Choroid plexus epithelial cell (primary cell): ENCODE data around the gene NHLRC4.

Experiments used
- DNase-seq: peaks from one replicate; pipeline ENCODE4 v3.0.0-alpha.2; 2010; ENCODE audit warnings: low read depth
- H3K4me3 ChIP-seq: 2 replicates; pipeline ENCODE4 v1.5.1; 2011; ENCODE audit warnings: low read depth, mild to moderate bottlenecking, control low read depth, low read length, moderate library complexity
- TF ChIP-seq, protein P1 (sequence below): conservative IDR thresholded peaks from 2 replicates; pipeline ENCODE4 v1.5.1; 2011; ENCODE audit warnings: low read depth, mild to moderate bottlenecking, control low read depth, inconsistent platforms, low read length, moderate library complexity

The NHLRC4 gene

GRCh38 chr16:578870-579405 lies 12.1 kb downstream of the NHLRC4 start:
- peak overlapping the region; percentile 25 for H3K4me3 ChIP-seq
- DNase-seq = peak; percentile 85
- TF ChIP-seq, protein P1, sequence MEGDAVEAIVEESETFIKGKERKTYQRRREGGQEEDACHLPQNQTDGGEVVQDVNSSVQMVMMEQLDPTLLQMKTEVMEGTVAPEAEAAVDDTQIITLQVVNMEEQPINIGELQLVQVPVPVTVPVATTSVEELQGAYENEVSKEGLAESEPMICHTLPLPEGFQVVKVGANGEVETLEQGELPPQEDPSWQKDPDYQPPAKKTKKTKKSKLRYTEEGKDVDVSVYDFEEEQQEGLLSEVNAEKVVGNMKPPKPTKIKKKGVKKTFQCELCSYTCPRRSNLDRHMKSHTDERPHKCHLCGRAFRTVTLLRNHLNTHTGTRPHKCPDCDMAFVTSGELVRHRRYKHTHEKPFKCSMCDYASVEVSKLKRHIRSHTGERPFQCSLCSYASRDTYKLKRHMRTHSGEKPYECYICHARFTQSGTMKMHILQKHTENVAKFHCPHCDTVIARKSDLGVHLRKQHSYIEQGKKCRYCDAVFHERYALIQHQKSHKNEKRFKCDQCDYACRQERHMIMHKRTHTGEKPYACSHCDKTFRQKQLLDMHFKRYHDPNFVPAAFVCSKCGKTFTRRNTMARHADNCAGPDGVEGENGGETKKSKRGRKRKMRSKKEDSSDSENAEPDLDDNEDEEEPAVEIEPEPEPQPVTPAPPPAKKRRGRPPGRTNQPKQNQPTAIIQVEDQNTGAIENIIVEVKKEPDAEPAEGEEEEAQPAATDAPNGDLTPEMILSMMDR = peak; percentile 85

- TF ChIP-seq, protein P1 = no peak
- no peak for DNase-seq
- H3K4me3 ChIP-seq = no peak overlapping the region
Observed at GRCh38 chr16:580141-580945, 13.5 kb downstream of the NHLRC4 start.

DNA sequence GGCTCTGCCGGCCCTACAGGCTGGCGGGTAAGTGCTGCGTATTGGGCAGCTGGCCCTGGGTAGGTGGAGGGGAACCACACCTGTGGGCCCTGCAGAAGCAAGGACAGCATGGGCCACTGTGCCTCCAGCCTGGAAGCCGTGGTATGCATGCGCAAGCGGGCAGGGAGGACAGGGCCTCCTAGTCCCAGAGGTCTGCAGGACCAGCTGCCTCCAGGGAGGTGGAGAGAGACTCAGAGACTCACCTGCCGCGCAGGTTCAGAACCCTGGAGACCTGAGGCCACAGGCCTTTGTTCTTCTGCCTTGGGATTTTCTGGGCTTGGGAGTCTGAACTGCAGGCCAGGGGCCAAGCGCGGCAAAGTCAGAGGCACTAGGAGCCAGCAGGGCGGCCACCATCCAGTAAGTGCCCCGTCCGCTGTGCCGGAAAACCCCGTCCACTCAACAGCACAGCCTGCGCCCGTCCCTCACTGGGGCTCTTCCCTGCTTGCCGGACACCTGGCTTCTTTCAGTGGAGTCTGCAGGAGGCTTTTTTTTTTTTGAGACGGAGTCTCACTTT lies 14.2 kb downstream of the NHLRC4 start:
- H3K4me3 ChIP-seq = no peak overlapping the region
- TF ChIP-seq, protein P1 = no peak
- no peak for DNase-seq

- DNase-seq = no peak
- H3K4me3 ChIP-seq = no peak overlapping the region
- TF ChIP-seq, protein P1 = no peak
Observed at GRCh38 chr16:582218-582613, 15.4 kb downstream of the NHLRC4 start.

DNA sequence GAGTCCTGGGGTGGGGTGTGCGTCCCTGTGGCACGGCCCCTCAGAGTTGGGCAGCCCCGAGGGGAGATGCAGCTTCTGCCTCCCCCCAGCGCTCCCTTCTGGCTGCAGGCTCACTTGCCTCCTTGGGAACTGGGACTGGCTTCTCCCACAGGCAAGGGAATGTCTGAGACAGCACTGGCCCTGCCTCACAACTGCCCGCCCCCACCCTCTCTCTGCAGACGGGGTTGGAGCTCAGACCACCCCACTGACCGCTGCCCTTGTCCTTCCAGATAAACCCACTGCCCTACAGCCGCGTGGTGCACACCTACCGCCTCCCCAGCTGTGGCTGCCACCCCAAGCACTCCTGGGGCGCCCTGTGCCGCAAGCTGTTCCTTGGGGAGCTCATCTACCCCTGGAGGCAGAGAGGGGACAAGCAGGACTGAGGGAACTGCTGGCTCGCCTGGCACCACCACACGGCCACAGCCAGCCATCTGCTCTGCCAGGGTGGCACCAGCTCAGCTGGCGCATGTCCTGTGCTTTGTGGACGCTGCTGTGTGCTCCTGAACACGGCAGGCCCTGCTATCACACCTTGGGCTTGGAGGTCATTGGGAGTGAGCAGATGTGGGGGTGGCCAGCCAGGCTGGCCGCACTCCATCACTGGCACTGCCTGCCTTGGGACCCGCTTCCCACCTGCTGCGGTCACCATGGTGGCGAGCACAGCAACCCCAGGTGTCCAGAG lies 16.0 kb downstream of the NHLRC4 start:
- DNase-seq = no peak
- TF ChIP-seq, protein P1 = no peak
- H3K4me3 ChIP-seq = no peak overlapping the region

DNA sequence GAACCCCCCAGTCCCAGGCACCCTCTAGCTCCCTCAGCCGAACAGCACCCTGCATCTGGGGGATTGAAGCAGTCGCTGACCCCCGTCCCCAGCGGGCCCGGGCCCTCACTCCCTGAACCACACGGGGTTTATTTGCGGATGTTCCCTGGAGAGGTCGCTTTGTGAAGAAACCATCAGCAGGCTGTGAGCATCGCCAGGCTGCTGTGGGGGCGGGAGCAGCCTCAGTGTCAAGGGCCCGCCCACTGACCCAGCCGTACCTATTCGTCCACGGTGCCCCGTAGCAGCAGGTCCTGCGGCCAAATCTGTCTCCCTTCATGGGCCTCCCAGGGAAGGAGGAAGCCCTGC lies 16.6 kb downstream of the NHLRC4 start:
- TF ChIP-seq, protein P1 = no peak
- DNase-seq = no peak
- H3K4me3 ChIP-seq = no peak overlapping the region
